Kidney capillary endothelial cell (primary cell): ENCODE data around the gene MRM3.
"Not testable (repeated sequence)": the region's sequence is repeated elsewhere in the genome, so short reads cannot be mapped to it uniquely, and the experiment has no call there.

Experiments used
- DNase-seq: peaks from one replicate; pipeline ENCODE4 v3.0.0-alpha.2; 2018; ENCODE audit warnings: low spot score

The MRM3 gene

GRCh38 chr17:824378-824777 is 42.2 kb downstream of the MRM3 start:
- no peak for DNase-seq

GRCh38 chr17:825216-825615 is 43.1 kb downstream of the MRM3 start:
- no peak for DNase-seq

GRCh38 chr17:826778-827177 is 44.6 kb downstream of the MRM3 start:
- no peak for DNase-seq

GRCh38 chr17:828761-829160 is 46.6 kb downstream of the MRM3 start:
- DNase-seq, result no peak

- not testable (repeated sequence) for DNase-seq
Measured at GRCh38 chr17:829614-830013, 47.5 kb downstream of the MRM3 start.

- no peak for DNase-seq
Measured at GRCh38 chr17:830381-830780, 48.2 kb downstream of the MRM3 start.

GRCh38 chr17:830950-831349 is 48.8 kb downstream of the MRM3 start:
- no peak for DNase-seq

GRCh38 chr17:834136-834535 is 52.0 kb downstream of the MRM3 start:
- no peak for DNase-seq

GRCh38 chr17:835263-835662 is 53.1 kb downstream of the MRM3 start:
- no peak for DNase-seq

- not testable (repeated sequence) for DNase-seq
Measured at GRCh38 chr17:835721-836120, 53.6 kb downstream of the MRM3 start.

- DNase-seq, result no peak
Measured at GRCh38 chr17:836151-836550, 54.0 kb downstream of the MRM3 start.

GRCh38 chr17:838486-838885 is 56.3 kb downstream of the MRM3 start:
- no peak for DNase-seq

GRCh38 chr17:841313-841712 is 59.2 kb downstream of the MRM3 start:
- DNase-seq, result no peak
